ENCODE measurements around the gene C7orf25. TPM values are rescaled to one million over a fixed set of nuclear protein-coding genes. Genes with fewer than 3 reads are reported as not detected.

C7orf25 gene
- total and polyA plus RNA-seq, 2 of the 13 experiments (the other 11 are each of a cell fraction or from before 2014, with no cell fraction given) = 0.37 to 1.3 TPM

DNA sequence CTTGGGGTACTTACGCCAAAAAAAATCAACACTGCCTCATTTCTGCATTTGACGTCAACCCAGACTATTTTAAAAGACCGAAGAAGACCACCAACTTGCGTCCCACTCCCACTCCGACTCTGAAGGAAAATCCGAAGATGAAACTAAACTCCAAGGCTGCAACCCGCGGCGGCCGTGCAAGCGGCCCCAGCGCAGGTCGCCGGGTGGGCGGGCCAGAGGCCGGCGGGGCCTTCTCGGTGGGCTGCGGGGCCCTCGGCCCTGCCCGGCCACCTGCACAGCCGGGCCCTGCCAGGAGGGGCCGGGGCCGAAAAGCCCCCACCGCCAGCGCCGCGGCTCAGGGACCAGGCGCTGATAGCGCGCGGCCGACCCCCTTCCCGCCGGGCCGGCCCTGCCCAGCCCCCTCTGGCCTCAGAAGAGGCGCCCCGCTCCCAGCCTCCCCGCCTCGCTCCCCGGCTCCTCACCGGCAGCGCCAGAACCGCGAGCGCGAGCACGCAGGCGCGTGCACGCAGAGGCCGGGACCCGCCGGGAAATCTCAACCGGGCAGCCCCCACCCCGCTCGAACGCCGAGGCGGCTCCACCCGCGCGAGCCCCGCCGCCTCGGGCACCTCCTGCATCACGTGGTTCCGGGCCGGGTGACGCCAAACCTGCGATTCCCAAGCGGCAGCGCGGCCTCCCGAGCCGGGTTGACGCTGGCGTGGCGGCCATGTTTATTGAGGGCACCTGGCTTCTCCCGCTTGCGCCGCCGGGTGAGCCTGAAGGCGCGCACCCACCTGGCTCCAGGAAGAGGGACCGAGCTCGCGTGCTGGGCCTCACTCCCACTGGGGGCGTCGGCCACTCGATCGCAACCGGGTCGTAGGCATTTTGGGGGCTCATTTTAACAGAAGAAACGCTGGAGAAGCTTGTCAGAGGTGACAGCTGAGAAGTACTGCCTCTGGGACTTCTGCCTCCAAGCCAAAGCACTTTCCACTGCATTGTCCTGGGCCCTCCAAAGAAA is at the start of gene C7orf25 (continued):
- TF ChIP-seq, protein P1, sequence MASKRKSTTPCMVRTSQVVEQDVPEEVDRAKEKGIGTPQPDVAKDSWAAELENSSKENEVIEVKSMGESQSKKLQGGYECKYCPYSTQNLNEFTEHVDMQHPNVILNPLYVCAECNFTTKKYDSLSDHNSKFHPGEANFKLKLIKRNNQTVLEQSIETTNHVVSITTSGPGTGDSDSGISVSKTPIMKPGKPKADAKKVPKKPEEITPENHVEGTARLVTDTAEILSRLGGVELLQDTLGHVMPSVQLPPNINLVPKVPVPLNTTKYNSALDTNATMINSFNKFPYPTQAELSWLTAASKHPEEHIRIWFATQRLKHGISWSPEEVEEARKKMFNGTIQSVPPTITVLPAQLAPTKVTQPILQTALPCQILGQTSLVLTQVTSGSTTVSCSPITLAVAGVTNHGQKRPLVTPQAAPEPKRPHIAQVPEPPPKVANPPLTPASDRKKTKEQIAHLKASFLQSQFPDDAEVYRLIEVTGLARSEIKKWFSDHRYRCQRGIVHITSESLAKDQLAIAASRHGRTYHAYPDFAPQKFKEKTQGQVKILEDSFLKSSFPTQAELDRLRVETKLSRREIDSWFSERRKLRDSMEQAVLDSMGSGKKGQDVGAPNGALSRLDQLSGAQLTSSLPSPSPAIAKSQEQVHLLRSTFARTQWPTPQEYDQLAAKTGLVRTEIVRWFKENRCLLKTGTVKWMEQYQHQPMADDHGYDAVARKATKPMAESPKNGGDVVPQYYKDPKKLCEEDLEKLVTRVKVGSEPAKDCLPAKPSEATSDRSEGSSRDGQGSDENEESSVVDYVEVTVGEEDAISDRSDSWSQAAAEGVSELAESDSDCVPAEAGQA (IDR thresholded peaks at IDR 0.05; ENCODE audit: low read depth) = peak; percentile 83
- TF ChIP-seq, protein P1 (CRISPR knock-in tag; IDR thresholded peaks at IDR 0.05; ENCODE audit: borderline replicate concordance) = no peak; the same call in 1 of the 2 replicates
- TF ChIP-seq SYNCRIP (IDR thresholded peaks at IDR 0.05; ENCODE audit: insufficient read depth, low read depth, low read length) (no peak), KLF6 (CRISPR knock-in tag; IDR thresholded peaks at IDR 0.05) (peak; percentile 95; the same call in 1 of the 2 replicates), ZNF234 (CRISPR knock-in tag; conservative IDR thresholded peaks at IDR 0.05) (no peak), REPIN1 (CRISPR knock-in tag; IDR thresholded peaks at IDR 0.05; ENCODE audit: borderline replicate concordance, low read depth) (peak; percentile 71; the same call in 1 of the 2 replicates), ZFP36 (IDR thresholded peaks at IDR 0.05; ENCODE audit: borderline replicate concordance, low read depth, low read length, partially characterized antibody) (no peak), TOE1 (CRISPR knock-in tag; IDR thresholded peaks at IDR 0.05) (peak; percentile 46; the same call in 1 of the 2 replicates), CAMTA2 (CRISPR knock-in tag; IDR thresholded peaks at IDR 0.05; ENCODE audit: borderline replicate concordance) (no peak), ZNF703 (CRISPR knock-in tag; IDR thresholded peaks at IDR 0.05; ENCODE audit: borderline replicate concordance) (no peak)
- TF ChIP-seq, protein P2, sequence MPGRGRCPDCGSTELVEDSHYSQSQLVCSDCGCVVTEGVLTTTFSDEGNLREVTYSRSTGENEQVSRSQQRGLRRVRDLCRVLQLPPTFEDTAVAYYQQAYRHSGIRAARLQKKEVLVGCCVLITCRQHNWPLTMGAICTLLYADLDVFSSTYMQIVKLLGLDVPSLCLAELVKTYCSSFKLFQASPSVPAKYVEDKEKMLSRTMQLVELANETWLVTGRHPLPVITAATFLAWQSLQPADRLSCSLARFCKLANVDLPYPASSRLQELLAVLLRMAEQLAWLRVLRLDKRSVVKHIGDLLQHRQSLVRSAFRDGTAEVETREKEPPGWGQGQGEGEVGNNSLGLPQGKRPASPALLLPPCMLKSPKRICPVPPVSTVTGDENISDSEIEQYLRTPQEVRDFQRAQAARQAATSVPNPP (CRISPR knock-in tag; IDR thresholded peaks at IDR 0.05) = peak; percentile 78
- TF ChIP-seq, protein P3, sequence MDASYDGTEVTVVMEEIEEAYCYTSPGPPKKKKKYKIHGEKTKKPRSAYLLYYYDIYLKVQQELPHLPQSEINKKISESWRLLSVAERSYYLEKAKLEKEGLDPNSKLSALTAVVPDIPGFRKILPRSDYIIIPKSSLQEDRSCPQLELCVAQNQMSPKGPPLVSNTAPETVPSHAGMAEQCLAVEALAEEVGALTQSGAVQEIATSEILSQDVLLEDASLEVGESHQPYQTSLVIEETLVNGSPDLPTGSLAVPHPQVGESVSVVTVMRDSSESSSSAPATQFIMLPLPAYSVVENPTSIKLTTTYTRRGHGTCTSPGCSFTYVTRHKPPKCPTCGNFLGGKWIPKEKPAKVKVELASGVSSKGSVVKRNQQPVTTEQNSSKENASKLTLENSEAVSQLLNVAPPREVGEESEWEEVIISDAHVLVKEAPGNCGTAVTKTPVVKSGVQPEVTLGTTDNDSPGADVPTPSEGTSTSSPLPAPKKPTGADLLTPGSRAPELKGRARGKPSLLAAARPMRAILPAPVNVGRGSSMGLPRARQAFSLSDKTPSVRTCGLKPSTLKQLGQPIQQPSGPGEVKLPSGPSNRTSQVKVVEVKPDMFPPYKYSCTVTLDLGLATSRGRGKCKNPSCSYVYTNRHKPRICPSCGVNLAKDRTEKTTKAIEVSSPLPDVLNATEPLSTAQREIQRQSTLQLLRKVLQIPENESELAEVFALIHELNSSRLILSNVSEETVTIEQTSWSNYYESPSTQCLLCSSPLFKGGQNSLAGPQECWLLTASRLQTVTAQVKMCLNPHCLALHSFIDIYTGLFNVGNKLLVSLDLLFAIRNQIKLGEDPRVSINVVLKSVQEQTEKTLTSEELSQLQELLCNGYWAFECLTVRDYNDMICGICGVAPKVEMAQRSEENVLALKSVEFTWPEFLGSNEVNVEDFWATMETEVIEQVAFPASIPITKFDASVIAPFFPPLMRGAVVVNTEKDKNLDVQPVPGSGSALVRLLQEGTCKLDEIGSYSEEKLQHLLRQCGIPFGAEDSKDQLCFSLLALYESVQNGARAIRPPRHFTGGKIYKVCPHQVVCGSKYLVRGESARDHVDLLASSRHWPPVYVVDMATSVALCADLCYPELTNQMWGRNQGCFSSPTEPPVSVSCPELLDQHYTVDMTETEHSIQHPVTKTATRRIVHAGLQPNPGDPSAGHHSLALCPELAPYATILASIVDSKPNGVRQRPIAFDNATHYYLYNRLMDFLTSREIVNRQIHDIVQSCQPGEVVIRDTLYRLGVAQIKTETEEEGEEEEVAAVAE (CRISPR knock-in tag; IDR thresholded peaks at IDR 0.05; ENCODE audit: borderline replicate concordance) = no peak
- TF ChIP-seq, protein P4, sequence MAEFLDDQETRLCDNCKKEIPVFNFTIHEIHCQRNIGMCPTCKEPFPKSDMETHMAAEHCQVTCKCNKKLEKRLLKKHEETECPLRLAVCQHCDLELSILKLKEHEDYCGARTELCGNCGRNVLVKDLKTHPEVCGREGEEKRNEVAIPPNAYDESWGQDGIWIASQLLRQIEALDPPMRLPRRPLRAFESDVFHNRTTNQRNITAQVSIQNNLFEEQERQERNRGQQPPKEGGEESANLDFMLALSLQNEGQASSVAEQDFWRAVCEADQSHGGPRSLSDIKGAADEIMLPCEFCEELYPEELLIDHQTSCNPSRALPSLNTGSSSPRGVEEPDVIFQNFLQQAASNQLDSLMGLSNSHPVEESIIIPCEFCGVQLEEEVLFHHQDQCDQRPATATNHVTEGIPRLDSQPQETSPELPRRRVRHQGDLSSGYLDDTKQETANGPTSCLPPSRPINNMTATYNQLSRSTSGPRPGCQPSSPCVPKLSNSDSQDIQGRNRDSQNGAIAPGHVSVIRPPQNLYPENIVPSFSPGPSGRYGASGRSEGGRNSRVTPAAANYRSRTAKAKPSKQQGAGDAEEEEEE (CRISPR knock-in tag; IDR thresholded peaks at IDR 0.05; ENCODE audit: borderline replicate concordance) = no peak
